Measurements from ENCODE around the gene CAPN12. TPM values are rescaled to one million over a fixed set of nuclear protein-coding genes. Genes with fewer than 3 reads are reported as not detected.
"Not testable (repeated sequence)": the region's sequence is repeated elsewhere in the genome, so short reads cannot be mapped to it uniquely, and the experiment has no call there.

The CAPN12 gene
- total RNA-seq, 4 donors from 2014 or later: 0.83 to 8.4 (median 8.2) TPM; not detected in 1

- H3K36me3 ChIP-seq: no peaks in the 10 kb centered on the region
- TF ChIP-seq POLR2A (IDR thresholded peaks at IDR 0.05): no peak
- TF ChIP-seq, protein P1, sequence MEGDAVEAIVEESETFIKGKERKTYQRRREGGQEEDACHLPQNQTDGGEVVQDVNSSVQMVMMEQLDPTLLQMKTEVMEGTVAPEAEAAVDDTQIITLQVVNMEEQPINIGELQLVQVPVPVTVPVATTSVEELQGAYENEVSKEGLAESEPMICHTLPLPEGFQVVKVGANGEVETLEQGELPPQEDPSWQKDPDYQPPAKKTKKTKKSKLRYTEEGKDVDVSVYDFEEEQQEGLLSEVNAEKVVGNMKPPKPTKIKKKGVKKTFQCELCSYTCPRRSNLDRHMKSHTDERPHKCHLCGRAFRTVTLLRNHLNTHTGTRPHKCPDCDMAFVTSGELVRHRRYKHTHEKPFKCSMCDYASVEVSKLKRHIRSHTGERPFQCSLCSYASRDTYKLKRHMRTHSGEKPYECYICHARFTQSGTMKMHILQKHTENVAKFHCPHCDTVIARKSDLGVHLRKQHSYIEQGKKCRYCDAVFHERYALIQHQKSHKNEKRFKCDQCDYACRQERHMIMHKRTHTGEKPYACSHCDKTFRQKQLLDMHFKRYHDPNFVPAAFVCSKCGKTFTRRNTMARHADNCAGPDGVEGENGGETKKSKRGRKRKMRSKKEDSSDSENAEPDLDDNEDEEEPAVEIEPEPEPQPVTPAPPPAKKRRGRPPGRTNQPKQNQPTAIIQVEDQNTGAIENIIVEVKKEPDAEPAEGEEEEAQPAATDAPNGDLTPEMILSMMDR (IDR thresholded peaks at IDR 0.05): no peak
- no peak overlapping the region for H3K4me3 ChIP-seq
- H3K27me3 ChIP-seq: no peaks in the 10 kb centered on the region
- intact Hi-C loops (cut with DNase I; ENCODE audit: low total_unique reads): no loop called here
- H3K9me3 ChIP-seq: no peaks in the 10 kb centered on the region
- H3K4me1 ChIP-seq: no peaks in the 10 kb centered on the region
- no peak overlapping the region for H3K27ac ChIP-seq
- no peak for DNase-seq
Measured at GRCh38 chr19:38759590-38760003, 15.3 kb upstream of the CAPN12 start.

DNA sequence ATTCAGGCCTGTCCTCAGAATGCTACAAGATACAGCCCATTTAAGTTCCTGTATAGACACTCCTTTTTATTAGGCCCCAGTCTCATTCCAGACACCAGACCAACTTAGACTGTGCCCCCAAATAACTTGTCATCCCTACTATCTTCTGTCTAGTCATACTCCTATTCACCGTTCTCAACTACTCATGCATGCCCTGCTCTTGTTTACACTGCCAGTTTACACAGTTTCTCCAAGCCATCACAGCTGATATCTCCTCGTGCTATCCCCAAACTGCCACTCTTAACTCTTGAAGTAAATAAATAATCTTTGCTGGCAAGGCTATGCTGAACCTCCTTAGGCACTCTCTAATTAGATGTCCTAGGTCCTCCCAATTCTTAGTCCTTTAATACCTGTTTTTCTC is 9.9 kb upstream of the CAPN12 start:
- intact Hi-C loops (cut with DNase I; ENCODE audit: low total_unique reads); H3K9me3 ChIP-seq; H3K27ac ChIP-seq; H3K36me3 ChIP-seq; H3K4me1 ChIP-seq; DNase-seq; H3K27me3 ChIP-seq; H3K4me3 ChIP-seq: not testable (repeated sequence)

- H3K9me3 ChIP-seq; H3K27me3 ChIP-seq; H3K36me3 ChIP-seq; intact Hi-C loops (cut with DNase I; ENCODE audit: low total_unique reads); H3K4me1 ChIP-seq; H3K4me3 ChIP-seq; DNase-seq; H3K27ac ChIP-seq: not testable (repeated sequence)
Measured at GRCh38 chr19:38753783-38754182, 9.5 kb upstream of the CAPN12 start.

GRCh38 chr19:38745316-38745715 is 1.0 kb upstream of the CAPN12 start:
- intact Hi-C loops (cut with DNase I; ENCODE audit: low total_unique reads): no loop called here
- Histone ChIP-seq H3K27ac (no peak overlapping the region), H3K4me1 (no peaks in the 10 kb centered on the region), H3K36me3 (no peaks in the 10 kb centered on the region), H3K4me3 (no peak overlapping the region), H3K9me3 (no peaks in the 10 kb centered on the region), H3K27me3 (no peaks in the 10 kb centered on the region)
- no peak for DNase-seq
- TF ChIP-seq, protein P1 (IDR thresholded peaks at IDR 0.05): no peak
- no peak for TF ChIP-seq POLR2A (IDR thresholded peaks at IDR 0.05)

DNA sequence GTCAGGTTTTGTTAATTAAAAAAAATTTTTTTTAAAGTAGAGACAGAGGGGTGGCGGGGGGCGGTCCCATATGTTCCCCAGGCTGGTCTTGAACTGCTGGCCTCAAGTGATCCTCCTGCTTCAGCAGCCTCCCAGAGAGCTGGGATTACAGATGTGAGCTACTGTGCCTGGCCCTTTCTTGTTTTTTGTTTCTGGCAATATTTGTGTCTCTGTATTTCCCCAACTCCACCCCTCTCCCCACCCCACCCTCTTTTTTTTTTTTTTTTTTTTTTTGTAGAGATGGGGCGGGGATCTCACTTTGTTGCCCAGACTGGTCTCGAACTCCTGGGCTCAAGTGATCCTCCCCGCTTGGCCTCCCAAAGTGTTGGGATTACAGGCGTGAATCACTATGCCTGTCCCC is 600 bp upstream of the CAPN12 start:
- no peaks in the 10 kb centered on the region for H3K27me3 ChIP-seq
- no peak overlapping the region for H3K27ac ChIP-seq
- no peaks in the 10 kb centered on the region for H3K4me1 ChIP-seq
- no peaks in the 10 kb centered on the region for H3K9me3 ChIP-seq
- H3K4me3 ChIP-seq: no peak overlapping the region
- no peaks in the 10 kb centered on the region for H3K36me3 ChIP-seq
- intact Hi-C loops (cut with DNase I; ENCODE audit: low total_unique reads): no loop called here
- no peak for DNase-seq
- TF ChIP-seq POLR2A (IDR thresholded peaks at IDR 0.05): no peak
- TF ChIP-seq, protein P1 (IDR thresholded peaks at IDR 0.05): no peak

DNA sequence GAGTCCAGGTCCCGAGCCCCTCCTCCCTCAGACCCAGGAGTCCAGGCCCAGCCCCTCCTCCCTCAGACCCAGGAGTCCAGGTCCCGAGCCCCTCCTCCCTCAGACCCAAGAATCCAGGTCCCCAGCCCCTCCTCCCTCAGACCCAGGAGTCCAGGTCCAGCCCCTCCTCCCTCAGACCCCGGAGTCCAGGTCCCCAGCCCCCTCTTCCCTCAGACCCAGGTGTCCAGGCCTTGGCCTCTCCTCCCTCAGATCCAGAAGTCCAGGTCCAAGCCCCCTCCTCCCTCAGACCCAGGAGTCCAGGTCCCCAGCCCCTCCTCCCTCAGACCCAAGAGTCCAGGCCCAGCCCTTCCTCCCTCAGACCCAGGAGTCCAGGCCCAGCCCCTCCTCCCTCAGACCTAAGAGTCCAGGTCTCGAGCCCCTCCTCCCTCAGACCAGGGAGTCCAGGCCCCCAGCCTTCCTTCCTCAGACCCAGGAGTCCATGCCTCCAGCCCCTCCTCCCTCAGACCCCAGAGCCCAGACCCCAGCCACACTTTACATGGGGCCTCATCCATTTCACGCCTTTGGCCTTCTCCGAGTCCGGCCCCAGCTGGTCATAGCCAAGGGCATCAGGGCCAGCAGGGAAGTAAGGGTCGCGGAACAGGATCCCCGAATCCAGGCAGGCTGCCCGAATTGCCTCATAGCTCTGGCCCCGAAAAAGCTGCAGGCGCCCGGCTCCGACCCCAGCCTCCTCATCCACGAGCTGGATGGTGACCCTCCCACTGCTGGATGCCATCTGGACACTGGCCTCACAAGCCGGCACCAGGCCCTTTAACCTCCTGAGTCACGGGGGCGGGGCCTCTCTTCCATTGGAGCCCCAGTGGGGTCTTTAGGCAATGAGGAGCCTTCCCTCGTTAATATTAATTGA is 628 bp downstream of the CAPN12 start:
- no peak overlapping the region for H3K27ac ChIP-seq
- H3K4me1 ChIP-seq: no peaks in the 10 kb centered on the region
- H3K27me3 ChIP-seq: no peaks in the 10 kb centered on the region
- DNase-seq: no peak
- H3K4me3 ChIP-seq: no peak overlapping the region
- no peaks in the 10 kb centered on the region for H3K36me3 ChIP-seq
- intact Hi-C loops (cut with DNase I; ENCODE audit: low total_unique reads): no loop called here
- no peaks in the 10 kb centered on the region for H3K9me3 ChIP-seq
- TF ChIP-seq, protein P1 (IDR thresholded peaks at IDR 0.05): no peak
- no peak for TF ChIP-seq POLR2A (IDR thresholded peaks at IDR 0.05)

All from uterus (tissue), 4 donors.